Ramos (cell line): ENCODE measurements around the gene GUCA1C.

ENCODE experiments used
- in situ Hi-C: fragments of 300-500 bp; cut with MboI; formaldehyde crosslinking; loops from one replicate; pipeline ENCODE4 v1.14.3; 2022; ENCODE audit warnings: low sequenced_read_pairs; ENCODE audit not compliant: unreplicated experiment

GUCA1C gene

GRCh38 chr3:108953700-108954099 is at the start of gene GUCA1C:
Gene GUCA1C (minus strand): TSS chr3:108953879. CDS start chr3:108953762, 117 bp downstream.
- in situ Hi-C loops, result no loop called here

GRCh38 chr3:108998436-108998835 is 44.8 kb upstream of the GUCA1C start:
- in situ Hi-C loops, result no loop called here

GRCh38 chr3:108985844-108986243 is 32.2 kb upstream of the GUCA1C start:
- in situ Hi-C loops, result no loop called here

GRCh38 chr3:108983051-108983450 is 29.4 kb upstream of the GUCA1C start:
- in situ Hi-C loops, result no loop called here

GRCh38 chr3:108976058-108976457 is 22.4 kb upstream of the GUCA1C start:
- in situ Hi-C loops, result no loop called here

GRCh38 chr3:108973019-108973418 is 19.3 kb upstream of the GUCA1C start:
- in situ Hi-C loops, result no loop called here

- in situ Hi-C loops, result no loop called here
Measured at GRCh38 chr3:108972482-108972881, 18.8 kb upstream of the GUCA1C start.

- in situ Hi-C loops, result no loop called here
Measured at GRCh38 chr3:108970561-108970960, 16.9 kb upstream of the GUCA1C start.

- in situ Hi-C loops, result no loop called here
Measured at GRCh38 chr3:108966773-108967172, 13.1 kb upstream of the GUCA1C start.

GRCh38 chr3:108959017-108959416 is 5.3 kb upstream of the GUCA1C start:
- in situ Hi-C loops, result no loop called here

GRCh38 chr3:108953210-108953609 is 469 bp downstream of the GUCA1C start:
- in situ Hi-C loops, result no loop called here

- in situ Hi-C loops, result no loop called here
Measured at GRCh38 chr3:108951820-108952501, 1.7 kb downstream of the GUCA1C start.

- in situ Hi-C loops, result no loop called here
Measured at GRCh38 chr3:108947855-108948254, 5.8 kb downstream of the GUCA1C start.

- in situ Hi-C loops, result no loop called here
Measured at GRCh38 chr3:108946292-108947285, 7.1 kb downstream of the GUCA1C start.

- in situ Hi-C loops, result no loop called here
Measured at GRCh38 chr3:108940568-108941263, 13.0 kb downstream of the GUCA1C start.

- in situ Hi-C loops, result no loop called here
Measured at GRCh38 chr3:108940166-108940565, 13.5 kb downstream of the GUCA1C start.

GRCh38 chr3:108936924-108937689 is 16.6 kb downstream of the GUCA1C start:
- in situ Hi-C loops, result no loop called here

- in situ Hi-C loops, result no loop called here
Measured at GRCh38 chr3:108931035-108931434, 22.6 kb downstream of the GUCA1C start.

- in situ Hi-C loops, result loop anchor here (10.0 to 25.0 kb wide), 2 partner anchors 254 to 432 kb away; no protein-coding TSS in a partner anchor
Measured at GRCh38 chr3:108918866-108919265, 34.8 kb downstream of the GUCA1C start.
